ENCODE measurements around the gene MYPN.
"Not testable (repeated sequence)": the region's sequence is repeated elsewhere in the genome, so short reads cannot be mapped to it uniquely, and the experiment has no call there.

MYPN gene

GRCh38 chr10:68109331-68109730 lies at the start of gene MYPN:
Gene MYPN, plus strand, starts transcription at chr10:68109488. Its CDS starts 11,951 bp downstream, at chr10:68121439.
- Histone ChIP-seq H3K27me3 (ENCODE audit: control insufficient read depth in 2 of 2, insufficient read depth in 2 of 2, low read length in 2 of 2) (no peaks in the 10 kb centered on the region), H3K27ac (ENCODE audit: low read depth in 2 of 2, low read length in 2 of 2) (no peak within 1 kb of the TSS), H3K4me3 (ENCODE audit: low read length in 2 of 2) (no peak within 1 kb of the TSS), H3K36me3 (ENCODE audit: control insufficient read depth in 2 of 2, insufficient read depth in 2 of 2, low read length in 2 of 2) (no peaks in the 10 kb centered on the region), H3K9me3 (ENCODE audit: control insufficient read depth in 2 of 2, low read length in 2 of 2) (no peaks in the 10 kb centered on the region), H3K9ac (ENCODE audit: low read depth in 1 of 2, low read length in 2 of 2) (no peak within 1 kb of the TSS), H3K4me1 (ENCODE audit: control insufficient read depth in 2 of 2, insufficient read depth in 2 of 2, low read length in 2 of 2) (no peaks in the 10 kb centered on the region)

DNA sequence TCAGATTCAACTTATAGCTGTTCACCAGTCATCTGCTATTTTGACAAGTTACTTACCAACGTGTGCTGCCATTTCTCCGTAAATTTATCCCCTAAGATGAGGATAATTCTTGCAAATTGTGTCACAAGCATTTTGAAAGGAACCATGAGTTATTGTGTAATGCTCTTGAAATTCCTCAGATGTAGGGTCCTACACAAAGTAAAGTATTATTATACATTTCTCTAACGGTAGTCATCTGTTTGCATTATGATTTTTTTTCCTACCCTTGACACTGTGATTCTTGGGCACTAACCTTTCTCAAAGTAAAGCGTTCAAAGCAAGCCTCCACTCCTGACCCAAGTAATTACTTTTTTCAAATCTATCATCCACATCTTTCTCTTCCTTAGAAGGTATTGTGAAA lies 42.3 kb upstream of the MYPN start:
- Histone ChIP-seq H3K4me3 (ENCODE audit: low read length in 2 of 2) (no peak overlapping the region), H3K27ac (ENCODE audit: low read depth in 2 of 2, low read length in 2 of 2) (no peak overlapping the region), H3K9ac (ENCODE audit: low read depth in 1 of 2, low read length in 2 of 2) (no peak overlapping the region), H3K27me3 (ENCODE audit: control insufficient read depth in 2 of 2, insufficient read depth in 2 of 2, low read length in 2 of 2) (no peaks in the 10 kb centered on the region), H3K36me3 (ENCODE audit: control insufficient read depth in 2 of 2, insufficient read depth in 2 of 2, low read length in 2 of 2) (peaks cover 10 to 15% of the 10 kb centered on the region in 2 donors), H3K9me3 (ENCODE audit: control insufficient read depth in 2 of 2, low read length in 2 of 2) (no peaks in the 10 kb centered on the region), H3K4me1 (ENCODE audit: control insufficient read depth in 2 of 2, insufficient read depth in 2 of 2, low read length in 2 of 2) (peaks cover 5% of the 10 kb centered on the region in 2 donors)

GRCh38 chr10:68067508-68067907 lies 41.8 kb upstream of the MYPN start:
- peaks cover 10 to 15% of the 10 kb centered on the region in 2 donors for H3K36me3 ChIP-seq (ENCODE audit: control insufficient read depth in 2 of 2, insufficient read depth in 2 of 2, low read length in 2 of 2)
- no peak overlapping the region for H3K4me3 ChIP-seq (ENCODE audit: low read length in 2 of 2)
- H3K9me3 ChIP-seq (ENCODE audit: control insufficient read depth in 2 of 2, low read length in 2 of 2), result no peaks in the 10 kb centered on the region
- H3K9ac ChIP-seq (ENCODE audit: low read depth in 1 of 2, low read length in 2 of 2), result no peak overlapping the region
- H3K27ac ChIP-seq (ENCODE audit: low read depth in 2 of 2, low read length in 2 of 2), result no peak overlapping the region
- no peaks in the 10 kb centered on the region for H3K27me3 ChIP-seq (ENCODE audit: control insufficient read depth in 2 of 2, insufficient read depth in 2 of 2, low read length in 2 of 2)
- peaks cover 6 to 9% of the 10 kb centered on the region in 2 donors for H3K4me1 ChIP-seq (ENCODE audit: control insufficient read depth in 2 of 2, insufficient read depth in 2 of 2, low read length in 2 of 2)

DNA sequence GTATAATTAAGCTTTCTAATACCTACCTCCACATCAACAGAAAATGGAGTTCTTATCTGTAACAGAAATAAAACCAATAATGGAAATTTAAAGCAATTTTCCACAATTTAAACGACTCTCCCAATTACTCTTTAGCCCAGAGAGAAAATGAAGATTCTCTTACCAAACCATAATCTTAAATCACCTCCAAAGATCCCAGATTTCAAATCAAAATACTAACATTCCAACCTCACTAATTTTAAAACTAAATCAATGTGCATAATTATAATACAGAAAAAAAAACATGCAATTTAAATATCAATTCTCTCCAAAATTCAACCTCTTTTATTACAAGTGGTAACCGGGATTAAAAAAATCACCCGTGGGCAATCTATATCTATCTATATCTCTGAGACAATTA lies 35.7 kb upstream of the MYPN start:
- peak overlapping the region; percentile 94 to 100 for H3K9ac ChIP-seq (ENCODE audit: low read depth in 1 of 2, low read length in 2 of 2)
- H3K27me3 ChIP-seq (ENCODE audit: control insufficient read depth in 2 of 2, insufficient read depth in 2 of 2, low read length in 2 of 2), result no peaks in the 10 kb centered on the region
- peak overlapping the region; percentile 98 to 99 for H3K4me3 ChIP-seq (ENCODE audit: low read length in 2 of 2)
- peak overlapping the region; percentile 99 to 100 for H3K27ac ChIP-seq (ENCODE audit: low read depth in 2 of 2, low read length in 2 of 2)
- no peaks in the 10 kb centered on the region for H3K9me3 ChIP-seq (ENCODE audit: control insufficient read depth in 2 of 2, low read length in 2 of 2)
- H3K36me3 ChIP-seq (ENCODE audit: control insufficient read depth in 2 of 2, insufficient read depth in 2 of 2, low read length in 2 of 2), result peaks cover 3 to 4% of the 10 kb centered on the region in 2 donors
- H3K4me1 ChIP-seq (ENCODE audit: control insufficient read depth in 2 of 2, insufficient read depth in 2 of 2, low read length in 2 of 2), result peaks cover 9% of the 10 kb centered on the region in 2 donors

DNA sequence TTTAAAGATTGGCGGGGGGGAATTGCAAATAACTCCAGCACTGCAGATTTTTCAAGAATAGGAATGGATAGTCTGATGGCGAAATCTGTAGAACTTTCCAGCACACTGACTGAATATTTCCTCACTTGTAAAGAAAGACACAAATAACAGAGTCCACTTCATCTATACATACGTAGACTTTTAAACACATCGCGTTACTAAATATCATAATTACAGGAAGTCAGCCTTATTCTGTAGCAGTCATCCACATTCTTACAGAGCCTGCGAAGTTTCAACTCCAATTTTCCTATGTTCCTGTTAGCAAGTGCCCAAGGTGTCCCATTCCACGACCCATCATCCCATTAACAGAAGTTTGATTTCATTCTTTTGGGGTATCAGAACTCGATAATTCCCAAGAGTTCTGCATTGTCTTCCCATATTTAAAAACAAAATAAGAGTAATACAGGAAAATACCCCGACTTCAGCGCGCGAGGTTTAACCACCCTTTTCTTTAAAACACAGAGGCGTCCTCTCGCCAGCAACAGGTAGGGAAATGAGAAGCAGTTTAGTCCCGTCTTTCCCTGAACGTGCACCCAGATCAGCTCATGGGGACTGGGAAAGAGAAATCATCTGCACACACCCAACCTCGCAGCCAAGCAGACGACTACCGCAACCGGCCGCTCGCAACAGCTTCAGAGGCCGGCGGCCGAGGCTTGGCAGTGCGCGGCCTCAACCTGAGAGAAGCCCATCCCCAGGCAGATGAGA lies 35.1 kb upstream of the MYPN start:
- H3K27ac ChIP-seq (ENCODE audit: low read depth in 2 of 2, low read length in 2 of 2), result peak overlapping the region; percentile 99 to 100
- H3K4me1 ChIP-seq (ENCODE audit: control insufficient read depth in 2 of 2, insufficient read depth in 2 of 2, low read length in 2 of 2), result peaks cover 9% of the 10 kb centered on the region in 2 donors
- peak overlapping the region; percentile 98 to 99 for H3K4me3 ChIP-seq (ENCODE audit: low read length in 2 of 2)
- H3K27me3 ChIP-seq (ENCODE audit: control insufficient read depth in 2 of 2, insufficient read depth in 2 of 2, low read length in 2 of 2), result no peaks in the 10 kb centered on the region
- H3K9me3 ChIP-seq (ENCODE audit: control insufficient read depth in 2 of 2, low read length in 2 of 2), result no peaks in the 10 kb centered on the region
- peak overlapping the region; percentile 94 to 100 for H3K9ac ChIP-seq (ENCODE audit: low read depth in 1 of 2, low read length in 2 of 2)
- peaks cover 3% of the 10 kb centered on the region in 2 donors for H3K36me3 ChIP-seq (ENCODE audit: control insufficient read depth in 2 of 2, insufficient read depth in 2 of 2, low read length in 2 of 2)

- H3K9ac ChIP-seq (ENCODE audit: low read depth in 1 of 2, low read length in 2 of 2), result peak within 1 kb of the TSS; percentile 94 to 100
- peak within 1 kb of the TSS; percentile 98 to 99 for H3K4me3 ChIP-seq (ENCODE audit: low read length in 2 of 2)
- no peaks in the 10 kb centered on the region for H3K9me3 ChIP-seq (ENCODE audit: control insufficient read depth in 2 of 2, low read length in 2 of 2)
- H3K27me3 ChIP-seq (ENCODE audit: control insufficient read depth in 2 of 2, insufficient read depth in 2 of 2, low read length in 2 of 2), result no peaks in the 10 kb centered on the region
- H3K36me3 ChIP-seq (ENCODE audit: control insufficient read depth in 2 of 2, insufficient read depth in 2 of 2, low read length in 2 of 2), result peaks cover 0 to 3% of the 10 kb centered on the region in 2 donors
- peak within 1 kb of the TSS; percentile 99 to 100 for H3K27ac ChIP-seq (ENCODE audit: low read depth in 2 of 2, low read length in 2 of 2)
- H3K4me1 ChIP-seq (ENCODE audit: control insufficient read depth in 2 of 2, insufficient read depth in 2 of 2, low read length in 2 of 2), result peaks cover 9% of the 10 kb centered on the region in 2 donors
These were observed 34.3 kb upstream of the MYPN start, which contains the start of gene HERC4 for GRCh38 chr10:68074775-68075549. Gene HERC4, minus strand, starts transcription at chr10:68075283. Its CDS starts 2,175 bp downstream, at chr10:68073108.

DNA sequence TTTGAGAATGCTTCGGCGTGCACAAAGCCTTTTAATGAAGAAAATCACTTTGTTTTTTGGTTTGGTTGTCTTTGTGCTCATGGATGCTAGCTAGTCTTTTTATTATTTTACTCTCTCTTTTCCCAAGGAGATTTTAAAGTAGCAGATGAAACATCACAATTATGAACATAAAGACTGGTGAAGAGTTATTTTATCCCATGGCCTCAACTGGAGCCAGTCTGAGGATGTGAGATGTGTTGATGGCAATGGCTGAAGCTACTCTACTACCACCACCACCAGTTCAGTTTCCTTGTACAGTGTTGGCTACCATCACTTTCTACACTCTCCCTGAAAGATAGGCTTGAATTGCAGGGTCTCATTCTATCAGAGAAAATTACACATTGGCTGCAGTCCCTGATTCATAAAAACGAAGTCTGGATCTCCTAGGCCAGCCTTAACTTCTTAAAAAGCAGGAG lies 33.7 kb upstream of the MYPN start:
- Histone ChIP-seq H3K4me3 (ENCODE audit: low read length in 2 of 2) (peak overlapping the region; percentile 53 to 65), H3K4me1 (ENCODE audit: control insufficient read depth in 2 of 2, insufficient read depth in 2 of 2, low read length in 2 of 2) (peaks cover 9% of the 10 kb centered on the region in 2 donors), H3K36me3 (ENCODE audit: control insufficient read depth in 2 of 2, insufficient read depth in 2 of 2, low read length in 2 of 2) (peaks cover 0 to 3% of the 10 kb centered on the region in 2 donors), H3K27me3 (ENCODE audit: control insufficient read depth in 2 of 2, insufficient read depth in 2 of 2, low read length in 2 of 2) (no peaks in the 10 kb centered on the region), H3K9me3 (ENCODE audit: control insufficient read depth in 2 of 2, low read length in 2 of 2) (no peaks in the 10 kb centered on the region), H3K9ac (ENCODE audit: low read depth in 1 of 2, low read length in 2 of 2) (peak overlapping the region; percentile 27 to 40), H3K27ac (ENCODE audit: low read depth in 2 of 2, low read length in 2 of 2) (peak overlapping the region; percentile 38 to 53)

DNA sequence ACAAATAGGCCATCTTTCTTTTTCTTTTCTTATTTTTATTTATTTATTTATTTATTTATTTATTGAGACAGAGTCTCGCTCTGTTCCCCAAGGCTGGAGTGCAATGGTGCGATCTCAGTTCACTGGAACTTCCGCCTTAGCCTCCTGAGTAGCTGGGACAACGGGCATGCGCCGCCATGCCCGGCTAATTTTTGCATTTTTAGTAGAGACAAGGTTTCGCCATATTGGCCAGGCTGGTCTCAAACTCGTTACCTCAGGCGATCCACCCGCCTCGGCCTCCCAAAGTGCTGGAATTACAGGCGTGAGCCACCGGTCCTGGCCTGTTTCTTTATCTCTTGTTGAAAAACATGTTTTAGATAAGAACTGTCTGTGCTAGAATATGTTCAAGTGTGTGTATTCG lies 33.2 kb upstream of the MYPN start:
- H3K9me3 ChIP-seq (ENCODE audit: control insufficient read depth in 2 of 2, low read length in 2 of 2); H3K4me1 ChIP-seq (ENCODE audit: control insufficient read depth in 2 of 2, insufficient read depth in 2 of 2, low read length in 2 of 2); H3K9ac ChIP-seq (ENCODE audit: low read depth in 1 of 2, low read length in 2 of 2); H3K4me3 ChIP-seq (ENCODE audit: low read length in 2 of 2); H3K27ac ChIP-seq (ENCODE audit: low read depth in 2 of 2, low read length in 2 of 2); H3K36me3 ChIP-seq (ENCODE audit: control insufficient read depth in 2 of 2, insufficient read depth in 2 of 2, low read length in 2 of 2); H3K27me3 ChIP-seq (ENCODE audit: control insufficient read depth in 2 of 2, insufficient read depth in 2 of 2, low read length in 2 of 2): not testable (repeated sequence)

DNA sequence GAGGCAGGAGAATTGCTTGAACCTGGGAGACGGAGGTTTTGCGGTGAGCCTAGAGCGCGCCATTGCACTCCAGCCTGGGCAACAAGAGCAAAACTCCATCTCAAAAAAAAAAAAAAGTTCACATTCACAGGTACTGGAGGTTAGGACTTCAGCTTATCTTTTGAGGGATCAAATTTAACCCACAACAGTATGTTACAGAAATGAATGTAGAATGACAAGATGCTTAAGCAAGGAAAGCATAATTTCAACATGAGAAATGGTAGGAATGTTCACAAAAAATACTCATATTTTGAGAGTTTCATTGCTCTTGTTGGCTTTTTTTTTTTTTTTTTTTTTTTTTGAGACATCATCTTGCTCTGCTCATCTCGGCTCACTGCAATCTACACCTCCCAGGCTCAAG lies 32.3 kb upstream of the MYPN start:
- no peaks in the 10 kb centered on the region for H3K9me3 ChIP-seq (ENCODE audit: control insufficient read depth in 2 of 2, low read length in 2 of 2)
- H3K9ac ChIP-seq (ENCODE audit: low read depth in 1 of 2, low read length in 2 of 2), result no peak overlapping the region
- peaks cover 4% of the 10 kb centered on the region in 2 donors for H3K4me1 ChIP-seq (ENCODE audit: control insufficient read depth in 2 of 2, insufficient read depth in 2 of 2, low read length in 2 of 2)
- H3K27me3 ChIP-seq (ENCODE audit: control insufficient read depth in 2 of 2, insufficient read depth in 2 of 2, low read length in 2 of 2), result no peaks in the 10 kb centered on the region
- no peak overlapping the region for H3K27ac ChIP-seq (ENCODE audit: low read depth in 2 of 2, low read length in 2 of 2)
- H3K36me3 ChIP-seq (ENCODE audit: control insufficient read depth in 2 of 2, insufficient read depth in 2 of 2, low read length in 2 of 2), result no peaks in the 10 kb centered on the region
- no peak overlapping the region for H3K4me3 ChIP-seq (ENCODE audit: low read length in 2 of 2)

- H3K27ac ChIP-seq (ENCODE audit: low read depth in 2 of 2, low read length in 2 of 2), result no peak overlapping the region
- no peak overlapping the region for H3K4me3 ChIP-seq (ENCODE audit: low read length in 2 of 2)
- H3K4me1 ChIP-seq (ENCODE audit: control insufficient read depth in 2 of 2, insufficient read depth in 2 of 2, low read length in 2 of 2), result no peaks in the 10 kb centered on the region
- H3K9me3 ChIP-seq (ENCODE audit: control insufficient read depth in 2 of 2, low read length in 2 of 2), result no peaks in the 10 kb centered on the region
- no peak overlapping the region for H3K9ac ChIP-seq (ENCODE audit: low read depth in 1 of 2, low read length in 2 of 2)
- H3K36me3 ChIP-seq (ENCODE audit: control insufficient read depth in 2 of 2, insufficient read depth in 2 of 2, low read length in 2 of 2), result no peaks in the 10 kb centered on the region
- H3K27me3 ChIP-seq (ENCODE audit: control insufficient read depth in 2 of 2, insufficient read depth in 2 of 2, low read length in 2 of 2), result no peaks in the 10 kb centered on the region
These were observed 29.9 kb upstream of the MYPN start for GRCh38 chr10:68079434-68079833.
